ENCODE data around the gene VBP1.

GRCh38 chrX:155218777-155219176 lies 2.5 kb downstream of the VBP1 start:
- TF ChIP-seq CTCF (IDR thresholded peaks at IDR 0.05 in 4 of 5, conservative IDR thresholded peaks at IDR 0.05 in 1 of 5) (no peak), POLR2A (IDR thresholded peaks at IDR 0.05) (no peak)
